HEK293T (cell line): ENCODE data around the gene RMDN2.

Experiments used
- ARNT ChIP-seq: fragments of 450-650 bp; IDR thresholded peaks from 2 replicates; pipeline ENCODE4 v1.6.1; 2017; ENCODE audit warnings: mild to moderate bottlenecking
- BHLHE40 ChIP-seq: fragments of 450-650 bp; IDR thresholded peaks from 2 replicates; pipeline ENCODE4 v1.6.1; 2016; ENCODE audit warnings: mild to moderate bottlenecking, moderate library complexity, borderline replicate concordance
- ELF4 ChIP-seq: fragments of 450-650 bp; IDR thresholded peaks from 2 replicates; pipeline ENCODE4 v1.6.1; 2017; ENCODE audit warnings: antibody characterized with exemption
- FOXK2 ChIP-seq: fragments of 450-650 bp; IDR thresholded peaks from 2 replicates; pipeline ENCODE4 v1.6.1; 2016; ENCODE audit warnings: mild to moderate bottlenecking
- FOXM1 ChIP-seq: fragments of 450-650 bp; IDR thresholded peaks from 2 replicates; pipeline ENCODE4 v1.6.1; 2017; ENCODE audit warnings: mild to moderate bottlenecking, borderline replicate concordance
- L3MBTL2 ChIP-seq: fragments of 450-650 bp; conservative IDR thresholded peaks from 2 replicates; pipeline ENCODE4 v1.6.1; 2016; ENCODE audit warnings: mild to moderate bottlenecking
- LEF1 ChIP-seq: fragments of 450-650 bp; IDR thresholded peaks from 2 replicates; pipeline ENCODE4 v1.6.1; 2017; ENCODE audit warnings: mild to moderate bottlenecking, borderline replicate concordance
- NFRKB ChIP-seq: fragments of 450-650 bp; IDR thresholded peaks from 2 replicates; pipeline ENCODE4 v1.6.1; 2016; ENCODE audit warnings: mild to moderate bottlenecking, moderate library complexity
- PKNOX1 ChIP-seq: fragments of 450-650 bp; IDR thresholded peaks from 2 replicates; pipeline ENCODE4 v1.6.1; 2016
- SP1 ChIP-seq: fragments of 450-650 bp; IDR thresholded peaks from 2 replicates; pipeline ENCODE4 v1.6.1; 2017
- SUZ12 ChIP-seq: fragments of 450-650 bp; IDR thresholded peaks from 2 replicates; pipeline ENCODE4 v1.6.1; 2016; ENCODE audit warnings: mild to moderate bottlenecking
- TARDBP ChIP-seq: fragments of 450-650 bp; IDR thresholded peaks from 2 replicates; pipeline ENCODE4 v1.6.1; 2016
- ZNF384 ChIP-seq: fragments of 450-650 bp; IDR thresholded peaks from 2 replicates; pipeline ENCODE4 v1.6.1; 2016

- TF ChIP-seq ZNF384 = no peak
- no peak for TF ChIP-seq FOXM1
- TF ChIP-seq NFRKB = no peak
- TF ChIP-seq ARNT = no peak
- TF ChIP-seq SUZ12 = no peak
- no peak for TF ChIP-seq TARDBP
- TF ChIP-seq ELF4 = no peak
- TF ChIP-seq SP1 = no peak
- TF ChIP-seq LEF1 = no peak
- TF ChIP-seq L3MBTL2 = no peak
- no peak for TF ChIP-seq FOXK2
- TF ChIP-seq PKNOX1 = no peak
- TF ChIP-seq BHLHE40 = no peak
Measured at GRCh38 chr2:37920570-37920969, 4.5 kb upstream of the RMDN2 start.
